GM18499 (cell line): Measurements from ENCODE around the gene PRKCB.
"Not testable (repeated sequence)": the region's sequence is repeated elsewhere in the genome, so short reads cannot be mapped to it uniquely, and the experiment has no call there.

Experiments
- ATAC-seq: cut with Tn5 transposase; IDR thresholded peaks from one replicate; pipeline ENCODE4 v1.9.1; 2021; ENCODE audit warnings: moderate number of reproducible peaks; ENCODE audit not compliant: insufficient read depth, unreplicated experiment

PRKCB gene

DNA sequence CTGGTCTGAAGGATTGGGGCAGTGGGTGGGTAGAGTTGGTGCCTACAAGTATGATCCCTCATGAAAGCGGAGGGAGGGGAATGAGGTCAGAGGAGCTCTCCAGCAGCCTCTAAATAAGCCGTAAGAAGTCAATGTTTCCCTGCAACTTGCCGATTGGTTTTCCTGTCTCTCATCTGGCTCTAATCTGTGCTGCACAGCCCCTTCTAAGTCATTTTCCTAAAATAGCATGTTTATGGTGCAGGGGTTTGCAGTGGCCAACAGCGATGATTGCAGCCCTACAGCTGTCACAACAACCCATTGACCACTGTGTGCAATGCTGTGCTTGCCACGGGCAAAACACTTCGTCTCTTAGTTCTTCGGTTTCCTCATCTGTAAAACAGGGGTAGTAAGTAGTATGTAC is 189.2 kb downstream of the PRKCB start:
- ATAC-seq: no peak

DNA sequence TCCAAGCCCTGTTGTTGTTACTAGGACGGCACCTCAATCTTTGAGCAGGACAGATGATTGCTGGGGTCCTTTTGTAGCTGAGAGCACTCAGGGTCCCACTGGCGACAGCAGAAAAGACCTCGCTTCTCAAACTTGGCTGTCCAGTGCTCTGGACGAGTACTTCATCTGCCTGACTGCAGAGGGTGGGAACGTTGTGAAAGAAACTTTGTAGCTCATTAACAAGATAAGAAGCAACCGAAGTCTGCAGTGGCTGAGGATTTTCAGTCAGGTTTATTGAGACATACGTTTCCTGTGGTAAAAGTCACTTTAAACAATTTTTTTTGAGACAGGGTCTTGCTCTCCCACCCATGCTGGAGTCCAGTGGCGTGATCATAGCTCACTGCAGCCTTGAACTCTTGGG is 191.7 kb downstream of the PRKCB start:
- no peak for ATAC-seq

DNA sequence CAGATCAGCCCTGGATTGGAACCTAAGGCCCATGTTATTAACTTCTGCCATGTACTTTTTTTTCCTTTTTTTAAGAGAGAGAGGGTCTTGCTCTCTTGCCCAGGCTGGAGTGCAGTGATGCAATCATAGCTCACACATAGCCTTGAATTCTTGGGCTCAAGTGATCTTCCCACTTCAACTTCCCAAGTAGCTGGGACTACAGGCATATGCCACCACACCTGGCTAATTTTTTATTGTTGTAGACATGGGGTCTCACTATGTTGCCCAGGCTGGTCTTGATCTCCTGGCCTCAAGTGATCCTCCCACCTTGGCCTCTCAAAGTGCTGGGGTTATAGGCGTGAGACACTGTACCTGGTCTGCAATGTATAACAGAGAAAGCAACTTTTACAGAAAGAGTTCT is 194.1 kb downstream of the PRKCB start:
- ATAC-seq: not testable (repeated sequence)

DNA sequence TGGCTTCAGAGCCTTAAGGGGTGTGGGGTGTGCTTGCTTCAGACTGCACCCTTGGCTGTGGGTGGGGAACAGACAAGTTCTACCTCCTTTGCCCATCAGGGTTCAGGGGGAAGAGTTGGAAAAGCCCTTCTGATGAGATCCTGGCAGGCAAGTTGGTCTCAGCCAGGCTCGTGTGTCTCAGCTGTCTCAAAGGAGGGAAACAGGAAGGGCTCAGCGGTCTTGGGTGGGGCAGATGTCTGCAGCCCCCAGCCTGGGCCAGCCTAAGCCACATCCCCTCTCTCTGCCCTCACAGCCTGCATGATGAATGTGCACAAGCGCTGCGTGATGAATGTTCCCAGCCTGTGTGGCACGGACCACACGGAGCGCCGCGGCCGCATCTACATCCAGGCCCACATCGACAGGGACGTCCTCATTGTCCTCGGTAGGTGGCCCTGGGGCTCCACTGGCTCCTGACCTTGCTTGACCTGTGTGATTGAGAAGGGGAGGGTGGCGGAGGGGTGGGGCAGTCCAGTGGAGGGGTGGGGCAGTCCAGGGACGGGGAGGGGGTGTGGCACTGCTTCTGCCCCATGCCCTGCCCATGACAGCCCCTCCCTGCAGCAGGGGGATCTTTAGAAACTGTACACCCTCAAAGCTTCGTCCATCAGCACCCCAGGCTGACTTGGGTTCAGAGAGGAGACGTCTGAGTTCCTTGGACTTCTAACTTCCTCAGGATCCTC is 199.5 kb downstream of the PRKCB start:
- ATAC-seq: no peak

DNA sequence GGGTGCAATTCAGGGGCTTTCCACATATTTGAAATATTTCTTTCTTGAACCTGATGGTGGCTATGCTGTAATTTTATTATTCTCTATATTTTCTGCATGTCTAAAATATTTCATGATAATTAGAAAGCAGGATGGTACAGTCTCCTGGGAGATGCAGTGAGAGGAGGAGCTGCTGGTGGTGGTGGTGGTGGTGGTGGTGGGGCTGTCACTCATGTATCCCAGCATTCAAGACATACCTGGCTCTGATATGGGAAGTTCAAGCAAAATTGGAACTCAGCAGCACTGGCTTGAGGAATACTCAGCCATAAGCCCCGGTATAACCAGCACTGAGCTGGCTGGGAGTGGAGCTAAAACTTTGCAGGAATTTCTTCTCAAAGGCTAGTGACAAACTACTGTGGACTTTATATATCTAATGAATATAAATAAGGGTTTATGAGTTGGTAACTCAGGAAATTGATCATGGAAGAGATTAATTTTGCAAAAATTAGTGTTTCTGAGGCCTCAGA is 200.3 kb downstream of the PRKCB start:
- no peak for ATAC-seq

DNA sequence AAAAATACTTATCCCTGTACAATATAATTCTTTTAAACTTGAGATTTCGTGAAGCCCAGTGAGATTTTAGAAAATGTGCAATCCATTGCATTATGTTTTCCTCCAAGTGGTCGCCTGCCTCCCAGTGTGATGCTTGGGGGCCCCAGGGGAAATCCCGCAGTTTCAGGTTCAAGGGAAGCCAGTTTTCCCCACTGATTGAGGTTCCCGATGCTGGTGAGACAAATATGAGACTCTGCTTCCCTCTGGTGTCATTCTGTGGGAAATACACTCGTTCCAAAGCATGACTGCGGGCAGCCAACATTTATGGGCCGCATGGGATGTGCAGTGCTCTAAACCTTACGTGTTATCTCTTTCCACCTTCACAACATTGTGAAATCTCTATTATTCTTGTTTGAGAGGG is 200.8 kb downstream of the PRKCB start:
- no peak for ATAC-seq

DNA sequence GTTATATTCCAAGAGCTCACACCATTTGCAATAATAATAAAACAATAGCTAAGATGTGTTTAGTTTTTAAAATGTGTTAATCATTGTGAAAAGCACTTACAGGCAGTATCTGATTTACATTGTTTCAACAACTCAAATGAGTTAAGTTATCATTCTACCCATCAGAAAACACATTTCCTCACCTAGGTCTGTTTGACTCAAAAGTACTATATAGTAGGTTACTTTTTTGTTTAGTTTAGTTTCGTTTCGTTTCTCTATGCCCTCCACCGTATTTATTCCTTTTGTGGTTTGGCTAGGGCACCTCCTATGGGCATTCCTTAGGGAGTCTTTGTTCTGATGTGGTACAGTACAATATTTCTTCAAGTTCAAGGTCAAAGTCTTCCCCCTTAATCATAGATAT is 201.6 kb downstream of the PRKCB start:
- ATAC-seq: no peak

DNA sequence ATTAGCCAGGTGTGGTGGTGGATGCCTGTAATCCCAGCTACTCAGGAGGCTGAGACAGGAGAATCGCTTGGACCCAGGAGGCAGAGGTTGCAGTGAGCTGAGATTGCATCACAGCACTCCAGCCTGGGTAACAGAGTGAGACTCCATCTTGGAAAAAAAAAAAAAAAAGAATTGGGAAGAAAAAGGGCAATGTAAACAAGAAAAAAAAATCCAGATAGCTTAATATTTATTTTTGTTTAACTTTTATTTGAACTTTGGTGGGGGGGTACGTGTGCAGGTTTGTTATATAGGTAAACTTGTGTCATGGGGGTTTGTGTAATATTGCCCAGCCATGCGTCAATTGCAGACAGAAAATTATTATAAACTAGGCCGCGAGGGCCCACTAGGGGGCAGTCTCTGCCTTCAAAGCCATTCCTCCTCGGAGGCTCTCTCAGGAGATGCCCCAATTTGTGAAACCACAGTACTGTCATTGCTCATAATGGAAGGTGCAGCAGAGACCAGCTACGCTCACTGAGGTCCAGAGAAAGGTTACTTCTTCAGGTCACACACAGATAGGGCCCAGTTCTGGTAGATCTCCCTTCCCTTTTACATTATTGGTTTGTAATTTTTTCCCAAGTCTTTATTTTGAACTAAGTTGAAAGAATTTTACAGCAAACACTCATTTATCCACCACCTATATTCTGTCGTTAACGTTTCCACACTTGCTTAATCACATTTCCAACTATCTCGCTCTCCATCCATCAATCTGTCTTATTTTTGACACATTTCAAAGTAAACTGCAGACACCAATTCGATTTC is 206.2 kb downstream of the PRKCB start:
- ATAC-seq: no peak

DNA sequence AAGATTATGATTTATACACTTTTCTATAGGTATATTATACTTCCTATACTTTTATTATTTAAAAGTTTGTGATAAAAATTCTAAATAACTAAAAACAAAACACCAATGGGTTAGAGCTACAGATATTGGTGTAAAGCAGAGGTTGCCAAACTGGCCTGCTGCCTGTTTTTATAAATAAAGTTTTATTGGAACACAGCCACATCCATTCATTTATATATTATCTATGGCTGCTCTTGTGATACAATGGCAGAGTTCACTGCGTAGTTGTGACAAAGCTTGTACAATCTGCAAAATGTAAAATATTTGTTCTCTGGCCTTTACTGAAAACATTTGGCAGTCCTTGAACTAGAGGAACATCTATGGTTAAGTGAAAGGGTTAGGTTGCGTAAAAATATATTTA is 208.7 kb downstream of the PRKCB start:
- ATAC-seq: no peak

DNA sequence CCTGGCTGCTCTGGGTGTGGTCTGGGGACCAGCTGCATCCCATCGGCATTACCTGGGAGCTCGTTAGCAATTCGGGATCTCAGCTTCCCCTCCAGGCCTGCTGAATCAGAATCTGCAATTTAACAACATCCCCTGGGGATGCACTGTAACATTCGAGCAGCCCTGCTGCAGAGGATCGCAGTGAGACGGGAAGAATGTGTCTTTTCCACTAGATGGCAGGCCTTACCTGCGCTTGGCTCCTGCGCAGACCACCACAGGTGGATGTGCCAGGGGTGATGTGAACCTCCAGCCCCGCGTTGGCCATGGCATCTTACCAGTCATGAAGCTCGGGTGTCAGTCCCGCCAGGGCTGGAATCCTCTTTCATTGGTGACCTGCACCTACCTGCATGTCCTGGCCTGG is 209.9 kb downstream of the PRKCB start:
- no peak for ATAC-seq

DNA sequence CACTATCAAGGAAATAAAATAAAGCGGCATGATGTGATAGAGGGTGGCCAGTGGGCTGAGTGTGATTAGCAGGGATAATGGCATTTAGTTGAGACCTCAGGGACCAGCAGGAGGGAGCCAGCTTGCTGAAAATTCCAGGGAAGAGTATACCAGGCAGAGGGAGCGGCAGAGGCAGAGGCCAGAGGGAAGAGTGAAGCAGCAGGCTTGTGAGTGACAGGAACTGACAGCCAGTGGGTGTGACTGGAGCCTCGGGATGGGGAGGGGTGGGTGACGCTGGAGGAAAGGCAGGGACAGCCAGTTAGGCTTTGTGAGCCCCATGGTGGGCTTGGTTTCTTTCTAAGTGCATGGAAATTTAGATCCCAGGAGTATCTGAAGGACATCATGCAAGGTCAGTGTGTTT is 210.7 kb downstream of the PRKCB start:
- no peak for ATAC-seq

DNA sequence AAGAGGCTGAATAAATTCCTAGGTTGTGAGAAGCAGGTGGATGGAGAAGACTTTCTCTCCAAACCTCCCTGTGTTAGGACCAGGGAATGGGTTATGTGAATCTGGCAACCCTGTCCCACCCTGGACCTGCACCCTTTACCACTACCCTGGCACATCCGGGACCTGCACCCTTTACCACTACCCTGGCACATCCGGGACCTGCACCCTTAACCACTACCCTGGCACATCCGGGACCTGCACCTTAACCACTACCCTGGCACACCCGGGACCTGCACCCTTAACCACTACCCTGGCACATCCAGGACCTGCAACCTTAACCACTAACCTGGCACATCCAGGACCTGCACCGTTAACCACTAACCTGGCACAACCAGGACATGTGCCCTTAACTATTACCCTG is 213.3 kb downstream of the PRKCB start:
- ATAC-seq: no peak

DNA sequence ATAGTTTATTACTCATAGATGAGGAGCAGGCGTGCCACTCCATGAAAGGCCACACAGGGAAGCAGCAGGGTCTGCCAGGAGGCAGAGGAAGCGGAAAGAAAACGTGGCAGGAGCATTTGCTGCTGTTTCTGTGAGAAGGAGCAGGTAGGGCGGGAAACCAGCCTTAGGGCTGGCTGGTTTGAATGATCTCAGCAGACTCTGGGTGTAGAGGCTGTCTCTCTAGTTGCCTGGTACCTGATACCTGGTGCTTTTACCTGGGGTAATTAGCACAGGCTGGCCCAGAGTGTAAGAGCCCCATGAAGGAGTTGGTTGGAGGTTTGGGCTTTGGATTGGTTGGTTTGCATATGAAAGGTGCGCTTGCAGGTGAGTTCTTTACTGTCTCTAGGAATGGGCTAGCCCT is 215.3 kb downstream of the PRKCB start:
- no peak for ATAC-seq

DNA sequence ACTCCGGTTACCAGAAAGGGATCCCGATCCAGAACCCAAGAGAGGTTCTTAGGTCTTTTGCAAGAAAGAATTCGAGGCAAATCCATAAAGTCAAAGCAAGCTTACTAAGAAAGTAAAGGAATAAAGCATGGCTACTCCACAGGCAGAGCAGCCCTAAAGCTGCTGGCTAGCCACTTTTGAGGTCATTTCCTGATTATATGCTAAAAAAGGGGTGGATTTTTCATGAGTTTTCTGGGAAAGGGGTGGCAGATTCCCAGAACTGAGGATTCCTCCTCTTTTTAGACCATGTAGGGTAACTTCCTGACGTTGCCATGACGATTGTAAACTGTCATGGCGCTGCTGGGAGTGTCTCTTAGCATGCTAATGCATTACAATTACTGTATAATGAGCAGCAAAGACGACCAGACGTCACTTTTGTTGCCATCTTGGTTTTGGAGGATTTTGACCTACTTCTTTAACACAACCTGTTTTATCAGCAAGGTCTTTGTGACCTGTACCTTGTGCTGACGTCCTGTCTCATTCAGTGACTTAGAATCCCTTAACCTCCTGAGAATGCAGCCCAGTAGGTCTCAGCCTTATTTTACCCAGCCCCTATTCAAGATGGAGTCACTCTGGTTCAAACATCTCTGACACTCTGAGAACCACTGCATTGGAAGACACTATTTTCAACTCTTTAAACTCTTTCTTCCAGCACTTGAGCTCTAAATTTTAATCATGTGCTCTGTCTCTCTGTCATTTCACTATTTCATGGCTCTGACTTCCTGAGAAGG is 216.7 kb downstream of the PRKCB start:
- no peak for ATAC-seq

DNA sequence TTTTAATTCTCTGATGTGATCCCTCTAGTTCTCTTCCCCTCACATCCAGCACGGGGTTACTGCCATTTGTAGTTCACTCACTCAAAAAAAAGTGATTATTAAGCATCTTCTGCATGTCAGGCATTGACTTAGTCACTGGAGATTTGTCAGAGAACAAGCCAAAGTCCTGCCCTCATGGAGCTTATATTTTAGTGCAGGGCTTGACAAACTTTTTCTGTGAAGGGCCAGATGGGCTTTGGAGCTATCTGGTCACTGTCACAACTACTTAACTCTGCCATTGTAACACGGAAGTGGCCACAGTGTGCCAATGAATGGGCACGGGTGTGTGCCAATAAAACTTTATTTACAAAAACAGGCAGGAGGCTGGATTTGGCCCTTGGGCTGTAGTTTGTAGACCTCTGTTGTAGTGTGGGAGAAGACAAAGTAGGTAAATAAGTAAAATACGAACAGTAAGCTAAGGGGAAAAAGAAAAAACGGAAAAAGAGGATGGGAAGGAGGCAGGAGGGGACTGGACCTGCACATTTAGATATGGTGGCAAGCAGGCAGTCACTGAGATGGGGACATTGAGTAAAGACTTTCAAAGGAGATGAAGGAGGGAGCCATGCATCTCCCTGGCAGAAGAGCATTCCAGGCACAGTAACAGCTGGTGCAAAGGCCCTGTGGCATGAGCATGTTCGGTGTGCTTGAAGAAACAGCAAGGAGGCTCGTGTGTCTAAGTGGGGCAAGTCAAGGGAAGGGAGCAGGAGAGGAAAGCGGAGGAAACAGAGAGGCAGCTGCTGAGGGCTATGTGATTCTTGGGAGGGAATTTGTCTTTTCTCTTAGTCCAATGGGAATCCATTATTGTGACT is 217.5 kb downstream of the PRKCB start:
- ATAC-seq: no peak

DNA sequence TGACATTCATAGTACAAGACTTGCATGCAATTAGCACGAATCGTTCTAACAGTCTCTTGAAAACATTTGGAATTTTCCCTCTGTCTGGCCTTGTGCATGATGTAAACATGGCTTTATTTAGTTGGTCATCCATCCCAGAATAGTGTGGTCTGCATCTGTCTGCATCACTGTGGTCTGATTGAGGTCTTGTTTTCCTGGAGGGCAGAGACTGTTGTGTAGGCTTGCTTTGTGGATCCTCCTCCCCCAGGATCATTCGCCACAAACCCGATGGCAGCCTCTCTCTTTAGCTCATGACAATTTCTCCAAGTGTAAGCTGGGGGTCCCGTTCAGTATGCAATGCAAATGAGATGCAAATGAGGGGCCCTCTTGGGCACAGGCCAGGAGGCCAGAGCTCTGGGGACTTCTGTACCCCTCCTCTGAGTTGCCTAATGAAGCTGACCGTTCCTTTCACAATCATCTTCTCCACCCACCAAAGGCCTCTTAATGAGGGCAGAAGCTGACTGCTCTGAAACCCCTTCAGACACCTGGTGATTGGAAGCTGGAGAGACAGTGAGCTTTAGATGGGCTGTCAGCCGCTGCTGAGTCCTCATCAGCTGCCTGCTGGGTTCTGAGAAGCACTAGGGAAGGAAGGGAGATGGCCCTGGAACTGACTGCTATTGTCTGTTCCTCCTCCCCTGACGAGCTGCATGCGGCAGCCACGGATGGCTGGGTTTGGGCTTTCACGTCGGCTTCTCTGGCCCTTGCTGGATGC is 219.1 kb downstream of the PRKCB start:
- ATAC-seq: no peak

DNA sequence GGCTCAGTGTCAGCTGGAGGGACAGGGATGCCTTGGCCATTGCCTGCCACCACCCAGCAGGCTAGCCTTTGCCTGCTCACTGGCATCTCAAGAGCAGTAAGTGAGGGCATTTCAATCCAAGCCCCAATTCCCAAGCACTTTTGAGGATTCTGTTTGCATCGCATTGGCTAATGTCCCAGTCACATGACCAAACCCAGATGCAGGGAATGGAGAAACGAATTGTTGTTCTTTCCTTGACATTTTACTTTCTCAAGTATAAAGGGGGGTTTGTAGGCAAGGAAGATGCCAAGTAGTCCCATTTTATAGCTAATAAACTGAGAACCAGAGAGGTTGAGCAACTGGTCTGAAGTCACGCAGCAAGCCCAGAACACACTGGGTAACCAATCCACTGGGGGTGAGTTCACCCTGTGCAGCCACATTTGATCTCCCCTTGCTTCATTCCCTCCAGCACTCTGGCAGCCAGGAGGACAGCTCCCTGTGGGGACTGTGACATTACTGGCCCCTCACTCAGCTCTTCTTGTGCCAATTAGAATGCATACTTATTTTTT is 226.6 kb downstream of the PRKCB start:
- no peak for ATAC-seq

DNA sequence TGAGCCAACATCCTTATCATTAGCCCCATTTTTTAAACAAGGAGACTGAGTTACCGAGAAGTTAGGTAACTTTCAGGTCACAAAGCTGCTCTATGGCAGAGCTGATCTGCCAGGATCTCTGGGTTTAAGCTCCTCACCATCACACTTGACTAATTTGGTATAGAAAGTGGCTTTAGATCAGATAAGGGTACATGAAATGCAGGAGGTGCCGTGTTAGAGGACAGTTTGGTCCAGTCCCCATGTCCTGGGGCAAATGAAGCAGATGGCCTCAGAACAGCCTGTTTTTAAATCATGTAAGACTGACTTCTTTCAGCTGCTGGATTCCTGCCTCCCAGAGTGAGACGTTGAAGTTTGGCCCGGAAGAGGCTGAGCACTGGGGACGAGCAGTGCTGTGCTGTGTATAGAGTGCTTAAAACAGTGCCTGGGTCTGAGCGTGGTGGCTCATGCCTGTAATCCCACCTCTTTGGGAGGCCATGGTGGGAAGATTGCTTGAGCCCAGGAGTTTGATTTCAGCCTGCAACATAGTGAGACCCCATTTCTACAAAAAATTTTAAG is 233.3 kb downstream of the PRKCB start:
- ATAC-seq: no peak

DNA sequence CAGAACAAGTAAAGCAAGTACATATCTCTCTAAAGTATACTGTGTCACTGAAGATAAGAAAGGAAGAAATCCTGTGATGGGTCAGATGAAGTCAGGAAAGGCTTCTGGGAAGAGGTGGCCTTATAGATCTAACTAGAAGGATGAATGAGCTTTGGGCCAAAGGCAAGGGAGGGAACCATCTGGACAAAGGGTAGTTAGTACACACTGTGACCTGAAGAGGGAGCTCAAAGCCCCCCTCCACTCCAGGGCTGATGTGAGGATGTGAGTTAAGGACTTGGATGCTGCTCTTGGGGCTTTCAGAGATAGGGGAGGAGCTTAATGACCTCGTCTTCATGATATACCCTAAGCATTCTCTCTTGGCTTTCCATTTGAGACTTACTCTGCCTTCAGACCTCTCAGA is 235.1 kb downstream of the PRKCB start:
- ATAC-seq: no peak
